ENCODE results near the gene KIR3DL1.
"Not testable (repeated sequence)": the region's sequence is repeated elsewhere in the genome, so short reads cannot be mapped to it uniquely, and the experiment has no call there.

Gene KIR3DL1

GRCh38 chr19:54850061-54850640 is 33.9 kb downstream of the KIR3DL1 start, which contains the start of gene KIR3DL2:
KIR3DL2 (plus strand) TSS chr19:54850443; CDS start chr19:54850476, 33 bp downstream.
- CTCF ChIA-PET; DNase-seq (ENCODE audit: low read depth, low spot score); POLR2A ChIA-PET; H3K4me3 ChIP-seq (ENCODE audit: low read depth, low read length): not testable (repeated sequence)

- POLR2A ChIA-PET = no interaction called here
- TF ChIP-seq CTCF (IDR thresholded peaks at IDR 0.05; ENCODE audit: insufficient read depth, low read length, missing control alignments) = no peak
- no peak overlapping the region for H3K4me3 ChIP-seq (ENCODE audit: low read depth, low read length)
- no peak for DNase-seq (ENCODE audit: low read depth, low spot score)
- CTCF ChIA-PET = no interaction called here
These were observed 34.7 kb downstream of the KIR3DL1 start for GRCh38 chr19:54850930-54851329.

DNA sequence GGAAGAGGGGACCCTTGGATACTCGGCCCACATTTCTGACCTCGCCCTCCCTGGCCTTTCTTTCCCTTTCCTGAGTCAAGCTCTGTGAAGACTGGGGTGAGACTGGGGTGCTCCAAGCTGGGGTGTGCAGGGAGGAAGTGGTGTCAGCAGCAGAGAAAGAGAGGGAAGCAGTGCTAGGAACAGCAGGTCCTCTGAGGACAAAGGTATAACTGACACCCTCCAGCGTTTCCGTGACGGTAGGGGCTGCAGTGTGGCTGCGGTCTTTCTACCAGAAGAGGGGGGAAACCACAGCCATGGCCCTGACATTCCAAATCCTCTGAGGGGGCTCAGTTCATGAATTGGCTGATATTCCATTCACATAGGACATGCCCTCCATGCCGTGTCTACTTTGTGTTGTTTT is 35.1 kb downstream of the KIR3DL1 start:
- POLR2A ChIA-PET = no interaction called here
- TF ChIP-seq CTCF (IDR thresholded peaks at IDR 0.05; ENCODE audit: insufficient read depth, low read length, missing control alignments) = no peak
- H3K4me3 ChIP-seq (ENCODE audit: low read depth, low read length) = no peak overlapping the region
- CTCF ChIA-PET = no interaction called here
- no peak for DNase-seq (ENCODE audit: low read depth, low spot score)

- DNase-seq (ENCODE audit: low read depth, low spot score); POLR2A ChIA-PET: not testable (repeated sequence)
These were observed 39.0 kb downstream of the KIR3DL1 start for GRCh38 chr19:54855241-54855640.

GRCh38 chr19:54858476-54858875 is 42.2 kb downstream of the KIR3DL1 start:
- CTCF ChIA-PET = not testable (repeated sequence)

More at GRCh38 chr19:54855241-54855640, 39.0 kb downstream of the KIR3DL1 start:
- H3K4me3 ChIP-seq (ENCODE audit: low read depth, low read length); CTCF ChIA-PET: not testable (repeated sequence)

DNA sequence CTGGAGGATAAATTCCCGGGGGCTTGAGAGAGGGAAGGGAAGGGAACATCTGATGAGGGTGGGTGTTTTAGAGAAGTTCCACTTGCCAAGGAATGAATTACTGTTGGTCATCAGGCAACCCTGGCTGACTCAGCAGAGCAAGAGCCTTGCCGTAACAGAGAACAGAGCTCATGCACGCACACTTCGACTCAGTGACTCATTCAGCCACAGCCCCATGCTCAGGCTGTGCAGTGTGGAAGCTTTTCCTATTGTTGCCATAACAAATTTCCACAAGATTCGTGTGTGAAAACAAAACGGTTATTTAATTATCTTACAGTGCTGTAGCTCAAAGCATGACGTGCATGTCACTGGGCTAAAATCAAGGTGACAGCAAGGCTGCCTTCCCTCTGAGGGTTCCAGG is 43.2 kb downstream of the KIR3DL1 start:
- CTCF ChIA-PET; POLR2A ChIA-PET; H3K4me3 ChIP-seq (ENCODE audit: low read depth, low read length); DNase-seq (ENCODE audit: low read depth, low spot score): not testable (repeated sequence)

More at GRCh38 chr19:54858476-54858875, 42.2 kb downstream of the KIR3DL1 start:
- POLR2A ChIA-PET; DNase-seq (ENCODE audit: low read depth, low spot score); H3K4me3 ChIP-seq (ENCODE audit: low read depth, low read length): not testable (repeated sequence)

DNA sequence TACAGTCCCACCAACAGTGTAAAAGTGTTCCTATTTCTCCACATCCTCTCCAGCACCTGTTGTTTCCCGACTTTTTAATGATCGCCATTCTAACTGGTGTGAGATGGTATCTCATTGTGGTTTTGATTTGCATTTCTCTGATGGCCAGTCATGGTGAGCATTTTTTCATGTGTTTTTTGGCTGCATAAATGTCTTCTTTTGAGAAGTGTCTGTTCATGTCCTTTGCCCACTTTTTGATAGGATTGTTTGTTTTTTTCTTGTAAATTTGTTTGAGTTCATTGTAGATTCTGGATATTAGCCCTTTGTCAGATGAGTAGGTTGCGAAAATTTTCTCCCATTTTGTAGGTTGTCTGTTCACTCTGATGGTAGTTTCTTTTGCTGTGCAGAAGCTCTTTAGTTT is 47.2 kb downstream of the KIR3DL1 start:
- CTCF ChIA-PET; H3K4me3 ChIP-seq (ENCODE audit: low read depth, low read length); DNase-seq (ENCODE audit: low read depth, low spot score); POLR2A ChIA-PET: not testable (repeated sequence)

DNA sequence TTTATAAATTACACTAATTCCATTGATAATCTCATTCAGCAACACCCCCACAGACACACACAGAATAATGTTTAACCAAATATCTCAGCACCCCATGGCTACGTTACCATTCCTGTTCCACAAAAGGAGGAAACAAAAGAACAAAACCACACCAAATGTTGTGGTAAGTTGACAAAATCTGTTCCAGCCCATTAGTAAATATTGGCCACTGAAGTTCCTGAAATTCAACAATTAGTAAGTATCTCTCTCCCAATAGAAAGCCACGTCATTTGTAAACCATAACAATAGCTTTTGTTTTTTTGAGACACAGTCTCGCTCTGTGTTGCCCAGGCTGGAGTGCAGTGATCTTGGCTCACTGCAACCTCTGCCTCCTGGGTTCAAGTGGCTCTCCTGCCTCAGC is 55.4 kb downstream of the KIR3DL1 start:
- ChIA-PET CTCF (no interaction called here), POLR2A (no interaction called here)
- TF ChIP-seq CTCF (IDR thresholded peaks at IDR 0.05; ENCODE audit: insufficient read depth, low read length, missing control alignments) = no peak
- no peak for DNase-seq (ENCODE audit: low read depth, low spot score)
- no peak overlapping the region for H3K4me3 ChIP-seq (ENCODE audit: low read depth, low read length)

GRCh38 chr19:54873990-54874389 is 57.7 kb downstream of the KIR3DL1 start, which contains the start of gene FCAR:
FCAR (plus strand) TSS chr19:54874235; CDS start chr19:54874290, 55 bp downstream.
- TF ChIP-seq CTCF (IDR thresholded peaks at IDR 0.05; ENCODE audit: insufficient read depth, low read length, missing control alignments) = no peak
- ChIA-PET POLR2A (no interaction called here), CTCF (no interaction called here)
- H3K4me3 ChIP-seq (ENCODE audit: low read depth, low read length) = no peak within 1 kb of the TSS
- DNase-seq (ENCODE audit: low read depth, low spot score) = no peak
